Smooth muscle cell of the pulmonary artery (primary cell): ENCODE results near the gene ATP1A3. TPM values are rescaled to one million over a fixed set of nuclear protein-coding genes. Genes with fewer than 3 reads are reported as not detected.

ENCODE experiments used
- total RNA-seq: library from RNA; depleted of rRNA; stranded (reverse); fragments of >200 nt; gene quantifications from 2 replicates; pipeline ENCODE4 v1.2.3, GENCODE V29; 2014

ATP1A3 gene
- total RNA-seq = 0.13 TPM in 1 of 2 replicates, not detected in the other

DNA sequence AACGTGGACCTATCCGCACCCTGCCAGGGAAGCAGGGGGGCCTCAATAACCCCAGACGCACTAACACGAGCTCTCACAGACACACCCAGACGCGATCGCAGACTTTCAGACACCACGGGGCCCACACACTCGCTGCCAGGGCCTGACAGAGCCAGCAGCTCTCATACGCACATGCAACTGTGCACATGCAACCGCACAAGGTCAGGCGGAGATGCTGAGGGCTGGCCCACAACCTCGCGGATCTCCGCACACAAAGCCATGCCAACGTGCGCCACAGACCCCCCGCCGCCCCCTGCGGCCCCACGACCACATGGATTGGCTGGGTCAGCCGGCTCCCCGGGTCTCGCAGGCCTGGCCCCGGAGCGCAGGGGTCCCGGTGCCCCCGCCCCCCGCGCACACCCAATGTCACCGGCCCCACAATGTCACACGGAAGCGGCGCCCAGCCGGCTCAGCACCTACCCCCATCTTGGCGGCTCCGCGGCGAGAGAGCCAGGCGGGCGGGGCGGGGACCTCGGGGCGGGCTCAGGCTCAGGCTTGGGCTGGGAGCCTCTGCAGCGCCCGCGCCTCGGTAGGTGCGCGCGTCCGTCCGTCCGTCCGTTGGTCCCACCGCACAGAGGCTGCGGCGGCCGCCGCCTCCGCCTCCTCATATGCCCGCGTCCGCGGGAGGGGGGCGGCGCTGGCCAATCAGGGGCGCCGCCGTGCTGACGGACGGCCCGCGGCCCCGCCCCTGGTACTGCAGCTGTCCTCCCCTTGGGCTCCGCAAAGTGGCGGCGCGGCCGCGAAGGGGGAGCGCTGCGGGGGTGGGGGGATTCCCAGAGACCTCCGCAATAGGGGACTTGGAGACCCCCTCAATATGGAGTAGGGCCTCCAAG is at the start of gene ATP1A3:
Gene ATP1A3, minus strand, starts transcription at position 619 of the 872 bp plus-strand sequence. Its CDS starts 154 bp downstream, at position 465.

DNA sequence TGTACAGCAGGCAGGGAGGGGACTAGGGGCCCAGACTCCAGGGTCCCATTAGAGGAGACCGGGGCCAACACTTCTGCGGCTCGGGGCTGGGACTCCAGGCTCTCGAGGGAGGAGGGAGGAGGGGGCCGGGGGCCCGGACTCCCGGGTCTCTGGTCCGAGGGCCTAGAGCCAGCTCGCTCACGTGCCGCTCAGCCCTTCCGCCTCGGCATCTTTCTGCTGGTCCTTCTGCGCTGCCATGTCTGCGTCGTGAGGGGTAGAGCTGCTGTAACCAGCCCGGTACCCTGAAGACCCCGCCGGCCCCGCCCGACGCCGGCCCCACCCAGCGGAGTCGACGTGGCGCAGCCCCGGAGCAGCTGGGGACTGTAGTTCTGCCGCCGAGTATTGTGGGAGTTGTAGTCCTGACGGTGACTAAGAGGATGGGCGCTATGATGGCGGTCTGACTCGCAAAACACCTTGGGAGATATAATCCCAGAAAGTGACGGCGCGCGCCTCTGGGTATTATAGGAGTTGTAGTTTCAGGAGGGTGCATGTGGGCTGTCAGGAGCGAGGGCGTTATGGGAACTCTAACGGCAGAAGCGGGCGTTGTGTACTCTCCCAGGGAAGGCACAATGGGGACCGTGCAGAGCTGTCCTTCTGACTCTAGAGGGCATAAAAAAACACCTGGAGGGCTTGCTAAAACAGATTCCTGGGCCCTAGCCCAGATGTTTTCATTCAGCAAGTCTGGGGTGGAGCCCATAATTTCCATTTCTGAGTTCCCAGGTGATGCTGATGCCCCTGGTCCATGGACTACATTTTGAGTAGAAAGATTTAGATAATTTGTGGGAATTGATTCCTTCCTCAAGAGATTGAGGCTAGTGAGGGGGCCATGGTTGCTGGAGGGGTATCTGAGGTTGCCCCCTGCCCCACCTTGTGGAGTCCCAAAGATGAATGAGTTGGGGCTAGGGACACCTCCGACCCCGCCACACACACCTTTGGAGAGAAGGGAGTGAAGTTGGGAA is 34.7 kb downstream of the ATP1A3 start, which contains the start of gene RABAC1:
Gene RABAC1, minus strand, starts transcription at position 266 of the 998 bp plus-strand sequence. Its CDS starts 29 bp downstream, at position 237.

DNA sequence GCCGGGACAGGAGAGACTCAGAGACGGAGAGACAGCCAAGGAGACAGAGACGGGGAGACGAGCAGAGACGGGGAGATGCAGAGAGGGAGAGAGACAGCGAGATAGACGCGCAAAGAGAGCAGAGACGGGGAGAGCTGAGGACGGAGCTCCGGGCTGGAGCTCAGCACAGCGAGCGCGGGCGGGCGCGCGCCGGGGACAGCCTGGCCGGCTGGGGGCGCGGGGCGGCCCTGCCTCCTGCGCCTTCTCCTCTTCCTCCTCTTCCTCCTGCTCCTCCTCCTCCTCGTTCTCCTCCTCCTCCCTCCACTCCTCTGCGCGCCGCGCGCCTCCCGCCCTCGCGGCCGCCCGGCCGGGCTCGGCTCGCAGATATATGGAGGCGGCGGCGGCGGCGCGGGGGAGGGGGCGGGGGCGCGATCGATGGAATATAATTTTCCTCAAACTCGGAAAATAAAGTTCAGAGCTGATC is 65.8 kb downstream of the ATP1A3 start, which contains the start of gene ERFL:
Gene ERFL, minus strand, starts transcription at position 229 of the 463 bp plus-strand sequence. CDS start 15,530 bp downstream, outside the sequence.

Other genes with a start within 250 kb of the ATP1A3 start
- gene CEACAM6, start 238.7 kb downstream of the ATP1A3 start, total RNA-seq = not detected in 2 replicates
- gene CEACAM3, start 197.6 kb downstream of the ATP1A3 start, total RNA-seq = not detected in 2 replicates
- gene LYPD4, start 149.5 kb downstream of the ATP1A3 start, total RNA-seq = not detected in 2 replicates
- not detected in 2 replicates for gene DMRTC2, start 149.2 kb downstream of the ATP1A3 start, total RNA-seq
- 612 and 811 TPM in 2 replicates for gene RPS19, start 134.0 kb downstream of the ATP1A3 start, total RNA-seq
- gene CD79A, start 117.0 kb downstream of the ATP1A3 start, total RNA-seq = 0.07 and 0.20 TPM in 2 replicates
- 33.4 and 39.2 TPM in 2 replicates for gene ARHGEF1, start 111.0 kb downstream of the ATP1A3 start, total RNA-seq
- 0.07 and 0.10 TPM in 2 replicates for gene ERFL, start 65.8 kb downstream of the ATP1A3 start, total RNA-seq
- gene RABAC1, start 34.9 kb downstream of the ATP1A3 start, total RNA-seq = 184 and 186 TPM in 2 replicates
- gene GRIK5, start 76.0 kb upstream of the ATP1A3 start, total RNA-seq = 3.2 and 7.3 TPM in 2 replicates
- gene ZNF574, start 81.9 kb upstream of the ATP1A3 start, total RNA-seq = 12.1 and 13.6 TPM in 2 replicates
- 0.26 and 2.5 TPM in 2 replicates for gene POU2F2, start 138.2 kb upstream of the ATP1A3 start, total RNA-seq
- 21.5 and 23.0 TPM in 2 replicates for gene DEDD2, start 223.4 kb upstream of the ATP1A3 start, total RNA-seq
- gene ZNF526, start 226.1 kb upstream of the ATP1A3 start, total RNA-seq = 10.8 and 11.9 TPM in 2 replicates
- 31.7 and 33.3 TPM in 2 replicates for gene GSK3A, start 248.4 kb upstream of the ATP1A3 start, total RNA-seq